Adrenal gland (tissue), 5 donors: Measurements from ENCODE around the gene OGT.

Source experiments
- CTCF ChIP-seq, 6 experiments: fragments of 450-650 bp in 4 of 6; fragments of 200-600 bp in 2 of 6; sonication (generic) in 1 of 6; IDR thresholded peaks; 1 replicate in 5 of 6; 2 replicates in 1 of 6; pipeline versions ENCODE4 v1.5.1 to v1.8.0; 2016 to 2021; ENCODE audit warnings: antibody characterized with exemption in 6 of 6, mild to moderate bottlenecking in 2 of 6, moderate library complexity in 1 of 6
- POLR2A ChIP-seq, 2 donors: fragments of 450-650 bp; IDR thresholded peaks; one replicate each; pipeline ENCODE4 v1.6.1; 2017; ENCODE audit warnings: antibody characterized with exemption in 2 of 2, mild to moderate bottlenecking in 2 of 2, moderate library complexity in 1 of 2
- donor health status: DM: no; HTN: no; CAD: no.

- no peak for TF ChIP-seq CTCF (IDR thresholded peaks at IDR 0.05)
- TF ChIP-seq POLR2A (IDR thresholded peaks at IDR 0.05) = no peak
These were observed 22.7 kb upstream of the OGT start for GRCh38 chrX:71510161-71510560.
